ENCODE data around the gene ECHS1.
"Not testable (repeated sequence)": the region's sequence is repeated elsewhere in the genome, so short reads cannot be mapped to it uniquely, and the experiment has no call there.

ECHS1 gene

GRCh38 chr10:133324198-133324792 lies 48.9 kb downstream of the ECHS1 start:
- peak; percentile 34 for DNase-seq (ENCODE audit: low spot score)

GRCh38 chr10:133322064-133322709 lies 51.0 kb downstream of the ECHS1 start:
- not testable (repeated sequence) for DNase-seq (ENCODE audit: low spot score)

GRCh38 chr10:133320852-133321422 lies 52.2 kb downstream of the ECHS1 start:
- not testable (repeated sequence) for DNase-seq (ENCODE audit: low spot score)

GRCh38 chr10:133318494-133319127 lies 54.5 kb downstream of the ECHS1 start:
- peak; percentile 68 for DNase-seq (ENCODE audit: low spot score)

- DNase-seq (ENCODE audit: low spot score), result no peak
Measured at GRCh38 chr10:133316732-133317131, 56.4 kb downstream of the ECHS1 start.

GRCh38 chr10:133316266-133316665 lies 56.9 kb downstream of the ECHS1 start:
- no peak for DNase-seq (ENCODE audit: low spot score)

GRCh38 chr10:133315847-133316246 lies 57.3 kb downstream of the ECHS1 start:
- DNase-seq (ENCODE audit: low spot score), result no peak

GRCh38 chr10:133314911-133315310 lies 58.2 kb downstream of the ECHS1 start:
- no peak for DNase-seq (ENCODE audit: low spot score)

GRCh38 chr10:133313192-133313591 lies 60.0 kb downstream of the ECHS1 start:
- DNase-seq (ENCODE audit: low spot score), result no peak

- no peak for DNase-seq (ENCODE audit: low spot score)
Measured at GRCh38 chr10:133312769-133313145, 60.4 kb downstream of the ECHS1 start.
